ENCODE measurements around the gene CAPN2. TPM values are rescaled to one million over a fixed set of nuclear protein-coding genes. Genes with fewer than 3 reads are reported as not detected.

The CAPN2 gene
- total RNA-seq, 1 donor from 2014 or later: 271 TPM

- Mint-ChIP-seq H3K4me1 (ENCODE audit: unreplicated experiment) (peaks cover 76% of the 10 kb centered on the region), H3K9me3 (ENCODE audit: unreplicated experiment) (no peaks in the 10 kb centered on the region), H3K4me3 (ENCODE audit: unreplicated experiment) (no peak overlapping the region), H3K36me3 (ENCODE audit: unreplicated experiment) (no peaks in the 10 kb centered on the region), H3K27ac (ENCODE audit: unreplicated experiment) (peak overlapping the region; percentile 92), H3K27me3 (ENCODE audit: unreplicated experiment) (no peaks in the 10 kb centered on the region)
- no peak for TF ChIP-seq CTCF (IDR thresholded peaks at IDR 0.05)
- no peak for DNase-seq (ENCODE audit: extremely low spot score, unreplicated experiment)
Observed at GRCh38 chr1:223710179-223711133, 1.9 kb upstream of the CAPN2 start.

- DNase-seq (ENCODE audit: extremely low spot score, unreplicated experiment): no peak
- Mint-ChIP-seq H3K4me3 (ENCODE audit: unreplicated experiment) (peak overlapping the region; percentile 60), H3K9me3 (ENCODE audit: unreplicated experiment) (no peaks in the 10 kb centered on the region), H3K36me3 (ENCODE audit: unreplicated experiment) (no peaks in the 10 kb centered on the region), H3K4me1 (ENCODE audit: unreplicated experiment) (peaks cover 75% of the 10 kb centered on the region), H3K27me3 (ENCODE audit: unreplicated experiment) (no peaks in the 10 kb centered on the region), H3K27ac (ENCODE audit: unreplicated experiment) (peak overlapping the region; percentile 82)
- no peak for TF ChIP-seq CTCF (IDR thresholded peaks at IDR 0.05)
Observed at GRCh38 chr1:223711173-223711572, 1.2 kb upstream of the CAPN2 start.

- H3K36me3 Mint-ChIP-seq (ENCODE audit: unreplicated experiment): no peaks in the 10 kb centered on the region
- H3K4me1 Mint-ChIP-seq (ENCODE audit: unreplicated experiment): peaks cover 75% of the 10 kb centered on the region
- peak overlapping the region; percentile 60 for H3K4me3 Mint-ChIP-seq (ENCODE audit: unreplicated experiment)
- H3K27me3 Mint-ChIP-seq (ENCODE audit: unreplicated experiment): no peaks in the 10 kb centered on the region
- no peak for DNase-seq (ENCODE audit: extremely low spot score, unreplicated experiment)
- no peaks in the 10 kb centered on the region for H3K9me3 Mint-ChIP-seq (ENCODE audit: unreplicated experiment)
- peak overlapping the region; percentile 82 for H3K27ac Mint-ChIP-seq (ENCODE audit: unreplicated experiment)
- TF ChIP-seq CTCF (IDR thresholded peaks at IDR 0.05): no peak
Observed at GRCh38 chr1:223711747-223712193, 569 bp upstream of the CAPN2 start.

GRCh38 chr1:223712850-223713474 lies 623 bp downstream of the CAPN2 start:
- no peaks in the 10 kb centered on the region for H3K27me3 Mint-ChIP-seq (ENCODE audit: unreplicated experiment)

More at GRCh38 chr1:223712850-223713474, 623 bp downstream of the CAPN2 start:
- no peak for DNase-seq (ENCODE audit: extremely low spot score, unreplicated experiment)
- H3K27ac Mint-ChIP-seq (ENCODE audit: unreplicated experiment): peak overlapping the region; percentile 85
- H3K4me1 Mint-ChIP-seq (ENCODE audit: unreplicated experiment): peaks cover 71% of the 10 kb centered on the region
- H3K9me3 Mint-ChIP-seq (ENCODE audit: unreplicated experiment): no peaks in the 10 kb centered on the region
- H3K4me3 Mint-ChIP-seq (ENCODE audit: unreplicated experiment): peak overlapping the region; percentile 93
- peaks cover 7% of the 10 kb centered on the region for H3K36me3 Mint-ChIP-seq (ENCODE audit: unreplicated experiment)
- no peak for TF ChIP-seq CTCF (IDR thresholded peaks at IDR 0.05)

All from osteocyte (in vitro differentiated cells).